PC-9 (cell line): ENCODE data around the gene ADAR.

ENCODE experiments used
- CTCF ChIP-seq: fragments of 200-600 bp; sonication (generic); conservative IDR thresholded peaks from 2 replicates; pipeline ENCODE4 v1.6.1; 2017; ENCODE audit warnings: mixed run types, antibody characterized with exemption, mild to moderate bottlenecking, moderate library complexity
- EZH2 ChIP-seq: fragments of 200-600 bp; sonication (generic); IDR thresholded peaks from 2 replicates; pipeline ENCODE4 v1.8.0; 2017; ENCODE audit warnings: antibody characterized with exemption, low read depth

GRCh38 chr1:154603317-154603716, 4.7 kb downstream of the ADAR start:
- TF ChIP-seq EZH2 (no peak), CTCF (no peak)
